Measurements from ENCODE around the gene NCOA7.
"Not testable (repeated sequence)": the region's sequence is repeated elsewhere in the genome, so short reads cannot be mapped to it uniquely, and the experiment has no call there.

NCOA7 gene

GRCh38 chr6:125753937-125754259, 36.9 kb upstream of the NCOA7 start:
- no peak for DNase-seq

- no peak for DNase-seq
Observed at GRCh38 chr6:125754566-125754965, 36.2 kb upstream of the NCOA7 start.

GRCh38 chr6:125759184-125759902, 31.4 kb upstream of the NCOA7 start:
- DNase-seq = peak; percentile 8

GRCh38 chr6:125759959-125760457, 30.8 kb upstream of the NCOA7 start:
- DNase-seq = no peak

GRCh38 chr6:125764121-125764671, 26.6 kb upstream of the NCOA7 start:
- no peak for DNase-seq

- DNase-seq = no peak
Observed at GRCh38 chr6:125765944-125766343, 24.8 kb upstream of the NCOA7 start.

GRCh38 chr6:125766641-125767040, 24.1 kb upstream of the NCOA7 start:
- no peak for DNase-seq

- no peak for DNase-seq
Observed at GRCh38 chr6:125769147-125769783, 21.5 kb upstream of the NCOA7 start.

GRCh38 chr6:125773387-125774341, 17.1 kb upstream of the NCOA7 start:
- no peak for DNase-seq

GRCh38 chr6:125776107-125776826, 14.5 kb upstream of the NCOA7 start:
- not testable (repeated sequence) for DNase-seq

- DNase-seq = peak; percentile 92
Observed at GRCh38 chr6:125779924-125780539, 10.7 kb upstream of the NCOA7 start.

- peak; percentile 82 for DNase-seq
Observed at GRCh38 chr6:125780540-125781313, 10.0 kb upstream of the NCOA7 start.

- DNase-seq = peak; percentile 69
Observed at GRCh38 chr6:125781314-125781868, 9.4 kb upstream of the NCOA7 start.

GRCh38 chr6:125784365-125784764, 6.4 kb upstream of the NCOA7 start:
- DNase-seq = no peak

- DNase-seq = no peak
Observed at GRCh38 chr6:125787791-125788190, 3.0 kb upstream of the NCOA7 start.

- DNase-seq = no peak
Observed at GRCh38 chr6:125789167-125789566, 1.6 kb upstream of the NCOA7 start.

- peak; percentile 51 for DNase-seq
Observed at GRCh38 chr6:125789576-125790357, 993 bp upstream of the NCOA7 start.

- peak; percentile 66 for DNase-seq
Observed at GRCh38 chr6:125791151-125791819, 525 bp downstream of the NCOA7 start.

GRCh38 chr6:125791820-125792165, 1.0 kb downstream of the NCOA7 start:
- no peak for DNase-seq

Data from NCI-H526 treated with DMSO at 0.1 percent for 48 hours (cell line).